Renal pelvis (tissue), 4 donors: Measurements from ENCODE around the gene NDUFS3. TPM values are rescaled to one million over a fixed set of nuclear protein-coding genes. Genes with fewer than 3 reads are reported as not detected.

Experiments used
- DNase-seq: peaks from one replicate; pipeline ENCODE4 v3.0.0-alpha.2; 2013
- polyA plus RNA-seq, 3 donors: library from polyadenylated mRNA; unstranded; fragments of 120-200 nt; gene quantifications; one replicate each; pipeline ENCODE4 v1.2.1, GENCODE V29; 2013; ENCODE audit not compliant: insufficient read length in 3 of 3

Gene NDUFS3
- polyA plus RNA-seq, 3 donors, result 140 to 150 (median 144) TPM

GRCh38 chr11:47587039-47587716 lies 8.3 kb downstream of the NDUFS3 start:
- DNase-seq, result no peak

- no peak for DNase-seq
These were observed 9.0 kb downstream of the NDUFS3 start for GRCh38 chr11:47587723-47588326.

DNA sequence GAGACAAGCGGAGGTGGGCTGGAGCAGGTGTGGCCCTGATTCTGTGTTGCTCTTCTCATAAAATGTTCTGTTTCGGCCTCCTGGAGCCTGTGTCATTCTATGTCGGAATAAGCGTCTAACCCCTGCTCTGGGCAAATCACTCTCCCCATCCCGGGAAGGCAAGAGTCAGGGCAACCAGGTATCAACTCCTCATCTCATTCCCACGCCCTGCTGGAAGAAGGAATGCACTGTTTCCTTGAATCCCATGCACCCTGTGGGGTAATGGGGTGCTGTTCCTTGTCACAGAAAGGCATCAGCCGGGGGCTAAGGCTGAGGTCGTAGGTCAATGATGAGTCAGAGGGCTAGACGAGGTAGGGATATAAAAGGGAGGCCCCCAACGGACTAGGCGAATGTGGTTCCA lies 10.2 kb downstream of the NDUFS3 start:
- no peak for DNase-seq

DNA sequence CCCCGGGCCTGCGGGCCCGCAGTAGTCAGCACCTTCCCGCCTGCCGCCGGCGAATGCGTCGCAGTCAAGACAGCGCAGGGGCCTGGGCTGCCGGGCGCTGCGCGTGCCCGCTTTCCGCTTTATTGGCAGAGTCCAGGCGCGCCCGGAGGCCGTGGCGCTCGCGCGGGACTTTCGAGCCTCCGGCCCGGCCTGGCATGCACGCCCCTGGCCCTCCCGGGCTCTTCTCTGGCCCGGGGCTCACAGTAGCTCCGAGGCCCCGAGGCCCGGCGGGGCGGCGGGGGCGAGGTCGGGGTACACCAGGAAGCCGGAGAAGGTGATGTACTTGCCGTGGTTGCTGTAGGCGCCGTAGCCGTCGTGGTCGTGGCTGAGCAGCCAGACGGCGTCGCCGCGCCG lies 10.7 kb downstream of the NDUFS3 start:
- no peak for DNase-seq

DNA sequence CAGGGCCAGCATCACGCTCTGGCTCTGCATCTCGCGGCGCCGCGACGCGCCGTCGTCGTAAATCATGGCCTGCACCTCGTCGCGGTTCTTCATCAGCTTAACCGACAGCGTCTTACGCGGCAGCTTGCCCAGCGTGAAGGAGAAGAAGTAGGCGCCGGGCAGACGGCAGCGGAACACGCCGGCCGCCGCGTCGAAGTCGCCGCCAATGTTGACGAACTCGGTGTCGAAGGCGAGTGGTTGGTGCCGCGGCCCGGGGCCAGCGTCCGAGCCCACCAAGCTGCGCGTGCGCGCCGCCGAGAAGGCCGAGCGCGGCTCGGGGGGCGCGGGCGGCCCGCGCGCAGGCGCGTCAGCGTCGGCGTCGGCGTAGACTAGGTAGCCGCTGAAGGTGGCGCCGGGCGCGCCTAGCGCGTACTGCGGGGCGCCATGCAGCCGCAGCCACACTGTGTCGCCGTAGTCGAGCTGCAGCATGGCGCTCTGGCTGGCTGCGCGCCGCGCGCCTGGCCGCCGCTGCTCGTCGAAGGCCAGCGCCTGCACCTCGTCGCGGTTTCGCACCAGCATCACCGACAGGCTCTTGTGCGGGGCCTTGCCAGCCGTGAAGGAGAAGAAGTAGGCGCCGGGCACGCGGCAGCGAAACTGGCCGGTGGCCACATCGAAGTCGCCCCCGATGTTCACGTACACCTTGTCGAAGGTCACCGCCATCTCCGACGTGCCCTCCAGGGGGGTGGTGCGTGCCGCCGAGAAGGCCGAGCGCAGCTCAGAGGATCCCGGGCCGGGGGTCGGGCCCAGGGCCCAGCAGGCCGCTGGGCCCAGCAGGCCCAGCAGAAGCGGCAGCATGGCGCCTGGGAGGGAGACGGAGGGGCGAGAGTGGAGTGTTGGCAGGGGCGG lies 11.3 kb downstream of the NDUFS3 start:
- no peak for DNase-seq

DNA sequence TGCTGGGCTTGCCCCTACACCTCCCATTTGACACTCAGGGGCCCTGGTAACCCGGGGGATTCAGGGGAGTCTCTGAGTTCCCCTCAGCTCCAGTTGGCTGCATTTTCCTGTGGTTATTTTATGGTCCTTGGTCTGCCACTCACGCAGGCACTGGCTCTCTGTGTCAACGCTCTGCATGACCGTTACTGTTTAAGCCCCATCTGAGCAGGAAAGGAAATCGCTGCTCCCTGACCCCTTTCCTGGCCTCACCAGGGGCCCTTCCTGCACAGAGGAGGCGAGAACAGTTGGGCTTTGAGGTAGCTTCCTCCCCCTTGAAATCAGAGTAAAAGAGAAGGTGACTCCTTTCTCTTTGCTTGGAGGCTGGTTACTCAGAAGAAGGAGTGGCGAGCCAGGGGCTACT lies 12.9 kb downstream of the NDUFS3 start:
- DNase-seq, result peak; percentile 50

DNA sequence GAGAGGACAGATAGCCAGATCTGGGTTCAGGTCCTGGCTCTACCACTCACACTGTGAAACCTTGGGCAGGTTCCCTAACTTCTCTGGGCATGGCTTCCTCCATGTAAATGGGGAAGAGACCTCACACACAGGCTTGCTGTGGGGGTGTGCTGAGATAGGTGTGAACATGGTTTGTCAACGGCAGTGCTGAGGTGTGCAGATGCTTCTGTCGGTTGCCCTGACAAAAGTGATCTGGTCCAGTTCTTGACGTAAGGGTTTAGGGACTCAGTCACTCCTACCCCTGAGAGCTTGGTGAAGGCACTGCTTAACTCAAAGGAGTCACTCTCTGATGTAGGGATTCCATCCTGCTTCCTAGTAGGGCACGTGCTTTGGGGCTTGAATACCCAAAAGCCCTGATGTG lies 13.4 kb downstream of the NDUFS3 start:
- DNase-seq, result no peak

- no peak for DNase-seq
These were observed 14.1 kb downstream of the NDUFS3 start for GRCh38 chr11:47592970-47593369.

DNA sequence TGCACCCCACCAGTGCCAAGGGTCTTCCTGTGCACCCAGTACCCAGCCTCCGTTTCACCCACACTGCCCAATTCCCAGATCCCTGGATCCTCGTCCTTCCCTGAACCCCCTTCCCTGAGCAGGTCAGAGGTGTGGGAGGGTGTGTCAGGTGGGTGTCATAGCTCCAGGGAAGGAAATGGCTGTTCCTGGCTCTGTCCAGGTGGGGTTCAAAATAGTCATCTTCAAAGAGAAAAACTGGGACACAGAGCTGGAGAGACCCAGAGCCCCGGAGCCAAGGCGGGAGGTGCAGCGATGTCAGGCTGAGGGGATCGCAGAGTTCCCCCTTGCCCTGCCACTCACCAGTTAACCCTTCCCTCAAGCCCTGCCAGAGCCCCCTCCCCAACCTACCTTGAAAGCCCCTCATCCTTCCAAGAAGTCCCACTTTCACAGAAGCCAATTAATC lies 14.6 kb downstream of the NDUFS3 start:
- no peak for DNase-seq

GRCh38 chr11:47593934-47594855 lies 15.3 kb downstream of the NDUFS3 start, which contains the start of gene C1QTNF4:
Gene C1QTNF4 (minus strand): TSS chr11:47594411. CDS start chr11:47590810, 3,601 bp downstream.
- no peak for DNase-seq

DNA sequence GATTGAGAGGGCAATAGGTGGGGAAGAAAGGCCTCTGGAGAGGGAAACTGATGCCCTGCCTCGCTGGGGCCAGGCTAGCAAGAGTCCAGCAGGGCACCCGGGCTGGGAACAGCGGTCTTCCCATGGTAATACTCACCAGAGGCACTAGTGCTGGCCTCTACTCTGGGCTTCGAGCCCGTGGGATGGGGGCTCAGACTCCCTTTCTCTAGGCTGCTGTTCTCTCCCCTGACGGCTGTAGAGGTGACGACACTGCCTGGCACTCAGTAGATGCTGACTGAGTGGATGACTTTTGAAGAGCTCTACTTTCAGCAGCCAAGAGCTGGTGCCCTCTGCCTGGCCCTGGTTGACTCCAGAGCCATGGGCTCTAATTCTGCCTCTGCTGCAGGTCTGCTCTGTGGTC lies 16.2 kb downstream of the NDUFS3 start:
- DNase-seq, result no peak

GRCh38 chr11:47595967-47596366 lies 17.1 kb downstream of the NDUFS3 start:
- DNase-seq, result no peak

DNA sequence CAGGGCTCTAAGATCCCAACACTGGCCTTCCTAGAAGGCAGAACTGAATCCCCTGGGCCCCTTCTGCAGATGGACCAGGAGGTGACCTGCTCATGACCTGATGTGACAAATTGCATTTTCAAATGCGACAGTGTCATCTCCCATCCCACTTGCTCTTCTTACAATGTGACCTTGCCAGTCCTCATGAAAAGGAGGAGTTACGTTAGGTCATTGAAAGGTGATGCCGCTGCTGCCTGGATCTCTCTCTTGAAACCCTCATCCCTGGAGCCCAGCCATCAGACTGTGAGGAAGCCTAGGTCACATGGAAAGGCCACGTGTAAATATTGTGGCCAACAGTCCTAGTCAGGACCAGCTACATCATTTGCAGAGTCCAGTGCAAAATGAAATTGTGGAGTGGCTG lies 21.0 kb downstream of the NDUFS3 start:
- no peak for DNase-seq

- no peak for DNase-seq
These were observed 24.4 kb downstream of the NDUFS3 start for GRCh38 chr11:47603295-47603694.

DNA sequence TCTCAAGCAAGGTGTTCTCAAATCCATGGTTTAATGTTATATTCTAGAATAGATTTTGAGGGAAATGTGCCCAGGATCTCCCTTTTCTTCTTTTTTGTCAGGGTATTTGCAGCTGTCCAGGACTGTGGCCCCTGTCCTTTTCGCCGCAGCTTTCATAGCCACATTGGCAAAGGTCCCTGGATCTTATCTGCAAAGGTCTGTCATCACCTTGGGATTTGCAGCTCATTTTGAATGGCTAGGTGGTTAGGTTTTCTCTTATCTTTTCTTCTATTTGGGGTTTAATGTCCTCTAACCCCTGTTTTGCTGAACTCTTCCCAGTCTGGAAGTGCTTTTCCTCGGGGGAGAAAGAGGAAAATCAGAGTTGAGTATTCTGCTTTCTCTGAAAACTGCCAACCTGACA lies 27.0 kb downstream of the NDUFS3 start:
- DNase-seq, result no peak

GRCh38 chr11:47606731-47607130 lies 27.9 kb downstream of the NDUFS3 start:
- no peak for DNase-seq

DNA sequence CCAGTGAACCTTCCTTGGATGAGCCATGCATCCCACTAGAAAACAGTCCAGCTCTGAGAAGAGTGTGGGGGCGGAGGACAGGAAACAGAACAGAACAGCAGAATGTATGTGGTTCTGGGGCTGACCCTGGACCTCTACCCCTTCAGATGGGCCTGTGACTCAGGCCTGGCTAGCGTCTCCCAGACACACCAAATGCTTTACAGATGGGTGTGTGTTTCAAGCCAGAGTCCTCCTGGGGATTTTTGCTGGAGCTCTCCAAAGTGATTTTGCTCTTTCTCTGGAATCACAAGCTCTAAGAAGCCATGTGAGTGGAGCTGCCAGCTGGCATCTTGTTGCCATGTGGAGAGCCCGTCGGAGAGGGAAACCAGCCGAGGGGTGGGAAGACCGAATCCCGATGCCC lies 28.5 kb downstream of the NDUFS3 start:
- DNase-seq, result no peak

DNA sequence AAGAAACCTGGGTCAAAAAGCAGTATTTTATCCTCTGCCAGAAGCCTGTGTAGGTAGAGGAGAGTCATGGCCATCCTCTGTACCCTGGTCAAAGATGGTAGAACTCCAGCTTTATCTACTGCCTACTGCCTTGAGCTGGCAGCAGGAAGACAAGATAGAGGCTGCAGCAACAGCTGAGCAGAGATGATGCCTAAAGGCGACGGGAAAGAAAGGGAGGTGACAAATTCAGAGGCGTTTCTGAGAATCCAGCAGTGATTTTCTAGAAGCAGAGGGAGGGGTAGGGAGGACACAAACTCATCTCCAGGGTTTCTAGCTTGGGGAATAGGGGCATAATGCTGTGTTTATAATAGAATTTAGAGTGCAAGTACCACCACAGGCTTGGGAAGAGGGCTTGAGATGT lies 30.8 kb downstream of the NDUFS3 start:
- no peak for DNase-seq

DNA sequence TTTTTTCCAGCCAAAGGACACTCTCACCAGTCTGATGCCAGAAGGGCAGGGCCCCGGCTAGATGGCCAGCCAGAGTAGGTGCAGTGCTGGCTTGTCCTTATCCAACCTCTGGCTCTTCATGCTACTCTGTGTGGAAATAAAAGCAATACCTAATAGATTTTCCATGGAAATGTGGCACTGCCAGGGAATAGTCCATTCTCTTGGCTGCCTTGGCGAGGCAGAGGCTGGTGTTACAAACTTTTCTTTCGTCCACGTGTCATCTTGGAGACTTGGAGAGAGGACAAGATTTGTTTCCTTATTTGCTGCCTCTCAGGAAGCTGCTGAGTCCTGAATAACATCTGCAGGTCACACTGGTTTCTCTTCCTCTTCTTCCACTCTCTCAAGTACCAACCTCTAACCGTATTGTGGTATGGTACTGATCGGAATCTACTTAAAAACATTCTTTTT lies 32.5 kb downstream of the NDUFS3 start:
- no peak for DNase-seq

- no peak for DNase-seq
These were observed 36.4 kb downstream of the NDUFS3 start for GRCh38 chr11:47615249-47615648.

DNA sequence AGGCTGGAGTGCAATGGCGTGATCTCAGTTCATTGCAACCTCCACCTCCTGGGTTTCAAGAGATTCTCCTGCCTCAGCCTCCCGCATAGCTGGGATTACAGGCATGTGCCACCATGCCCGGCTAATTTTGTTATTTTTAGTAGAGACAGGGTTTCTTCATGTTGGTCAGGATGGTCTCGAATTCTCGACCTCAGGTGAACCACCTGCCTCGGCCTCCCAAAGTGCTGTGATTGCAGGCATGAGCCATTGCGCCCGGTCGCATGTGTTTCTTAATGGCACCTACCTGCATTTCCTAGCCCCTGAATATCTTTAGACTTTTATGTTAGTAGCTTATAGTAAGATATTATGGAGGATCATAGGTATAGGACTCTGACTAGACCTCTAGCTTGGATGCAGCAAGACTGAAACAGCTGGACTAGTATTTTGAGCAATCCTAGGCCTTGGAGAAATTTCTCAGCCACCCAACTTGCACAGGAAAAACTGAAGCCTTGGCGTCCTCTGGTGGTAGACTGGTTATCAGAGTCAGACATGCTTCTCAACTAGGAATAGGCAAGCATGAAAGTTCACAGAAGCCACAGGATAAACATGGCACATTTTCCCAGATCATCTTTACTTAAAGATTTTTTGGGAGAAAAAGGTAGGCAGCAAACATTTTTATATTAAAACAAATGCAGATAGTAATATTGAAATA lies 38.0 kb downstream of the NDUFS3 start:
- DNase-seq, result peak; percentile 54
